HepG2 (cell line): ENCODE results near the gene TOMM20. TPM values are rescaled to one million over a fixed set of nuclear protein-coding genes. Genes with fewer than 3 reads are reported as not detected.

Experiments
- BHLHE40 ChIP-seq: IDR thresholded peaks from 2 replicates; pipeline ENCODE4 v1.6.1; 2011; ENCODE audit warnings: low read length, improper control_type of control experiment
- CBX5 ChIP-seq: sonication (generic); formaldehyde crosslinking; IDR thresholded peaks from 2 replicates; pipeline ENCODE4 v1.4.0; 2020; ENCODE audit warnings: missing genetic modification reagents, borderline replicate concordance
- CREB1 ChIP-seq, 2 experiments: fragments of 450-650 bp in 1 of 2; IDR thresholded peaks; 2 replicates each; pipeline ENCODE4 v1.6.1; 2016 to 2017; ENCODE audit warnings: control low read depth in 1 of 2, mild to moderate bottlenecking in 1 of 2, missing compliant biosample characterization in 1 of 2, missing genetic modification characterization in 1 of 2
- CREM ChIP-seq, 2 experiments: sonication (generic) in 1 of 2; formaldehyde crosslinking in 1 of 2; IDR thresholded peaks; 2 replicates each; pipeline versions ENCODE4 v1.4.0 to v1.6.1; 2016 to 2020; ENCODE audit warnings: antibody characterized with exemption in 1 of 2, mild to moderate bottlenecking in 1 of 2, missing genetic modification reagents in 1 of 2
- FIP1L1 ChIP-seq: fragments of 200-400 bp; formaldehyde crosslinking; IDR thresholded peaks from 2 replicates; pipeline ENCODE4 v1.6.1; 2018; ENCODE audit warnings: low read depth, mild to moderate bottlenecking, low read length, moderate library complexity, borderline replicate concordance; ENCODE audit not compliant: insufficient read depth
- FOXO1 ChIP-seq: sonication (generic); formaldehyde crosslinking; IDR thresholded peaks from 2 replicates; pipeline ENCODE4 v1.4.0; 2020; ENCODE audit warnings: missing genetic modification reagents
- HDAC1 ChIP-seq: sonication (generic); formaldehyde crosslinking; IDR thresholded peaks from 2 replicates; pipeline ENCODE4 v1.5.1; 2020; ENCODE audit warnings: mild to moderate bottlenecking, missing genetic modification reagents
- NONO ChIP-seq, 2 experiments: fragments of 450-650 bp in 1 of 2; sonication (generic) in 1 of 2; formaldehyde crosslinking in 1 of 2; IDR thresholded peaks in 1 of 2; conservative IDR thresholded peaks in 1 of 2; 2 replicates each; pipeline versions ENCODE4 v1.6.1 to v1.8.0; 2017 to 2022; ENCODE audit warnings: mild to moderate bottlenecking in 1 of 2, missing genetic modification reagents in 1 of 2, moderate library complexity in 1 of 2
- RAD21 ChIP-seq: fragments of 450-650 bp; formaldehyde crosslinking; IDR thresholded peaks from 2 replicates; pipeline ENCODE4 v1.5.0; 2020; ENCODE audit warnings: mild to moderate bottlenecking
- REPIN1 ChIP-seq: sonication (generic); formaldehyde crosslinking; IDR thresholded peaks from 2 replicates; pipeline ENCODE4 v1.8.0; 2022; ENCODE audit warnings: missing genetic modification reagents, low read depth, mild to moderate bottlenecking, borderline replicate concordance
- ZNF274 ChIP-seq: sonication (generic); formaldehyde crosslinking; IDR thresholded peaks from 2 replicates; pipeline ENCODE4 v1.5.1; 2020; ENCODE audit warnings: mild to moderate bottlenecking, missing genetic modification reagents
- ZNF598 ChIP-seq: sonication (generic); formaldehyde crosslinking; IDR thresholded peaks from 2 replicates; pipeline ENCODE4 v1.5.1; 2020; ENCODE audit warnings: mild to moderate bottlenecking, missing genetic modification reagents, borderline replicate concordance
- polyA plus RNA-seq, 8 experiments: library from polyadenylated mRNA; depleted of rRNA in 3 of 8; stranded (reverse) in 7 of 8; unstranded in 1 of 8; fragments of >200 nt; fragmentation: Illumina TruSeq in 4 of 8; extraction: Trizol in 4 of 8; gene quantifications; 2 replicates each; pipeline versions ENCODE4 v1.2.1 to v1.2.3, GENCODE V29; 2011 to 2016; ENCODE audit warnings: low read depth in 4 of 8, missing spikeins in 1 of 8, mixed read lengths in 1 of 8; ENCODE audit not compliant: insufficient read depth in 1 of 8
- total RNA-seq, 5 experiments: library from RNA; depleted of rRNA; stranded (reverse); fragments of >200 nt; fragmentation: Illumina TruSeq; extraction: Trizol; gene quantifications; 2 replicates each; pipeline ENCODE4 v1.2.3, GENCODE V29; 2016; ENCODE audit warnings: low read depth in 1 of 5
- TF ChIP-seq, protein P1 (sequence below): sonication (generic); formaldehyde crosslinking; IDR thresholded peaks from 2 replicates; pipeline ENCODE4 v1.5.1; 2020; ENCODE audit warnings: mild to moderate bottlenecking, missing genetic modification reagents, borderline replicate concordance
- TF ChIP-seq, protein P2 (sequence below): sonication (generic); formaldehyde crosslinking; IDR thresholded peaks from 2 replicates; pipeline ENCODE4 v1.5.0; 2020; ENCODE audit warnings: missing genetic modification reagents
- TF ChIP-seq, protein P3 (sequence below): sonication (generic); formaldehyde crosslinking; IDR thresholded peaks from 2 replicates; pipeline ENCODE4 v1.4.0; 2020; ENCODE audit warnings: mild to moderate bottlenecking, missing genetic modification reagents
- TF ChIP-seq, protein P4 (sequence below): sonication (generic); formaldehyde crosslinking; IDR thresholded peaks from 2 replicates; pipeline ENCODE4 v1.4.0; 2020; ENCODE audit warnings: missing genetic modification reagents

Gene TOMM20
- total and polyA plus RNA-seq, 2 of the 13 experiments (the other 11 are each of a cell fraction or from before 2014, with no cell fraction given), result 153 to 376 TPM

DNA sequence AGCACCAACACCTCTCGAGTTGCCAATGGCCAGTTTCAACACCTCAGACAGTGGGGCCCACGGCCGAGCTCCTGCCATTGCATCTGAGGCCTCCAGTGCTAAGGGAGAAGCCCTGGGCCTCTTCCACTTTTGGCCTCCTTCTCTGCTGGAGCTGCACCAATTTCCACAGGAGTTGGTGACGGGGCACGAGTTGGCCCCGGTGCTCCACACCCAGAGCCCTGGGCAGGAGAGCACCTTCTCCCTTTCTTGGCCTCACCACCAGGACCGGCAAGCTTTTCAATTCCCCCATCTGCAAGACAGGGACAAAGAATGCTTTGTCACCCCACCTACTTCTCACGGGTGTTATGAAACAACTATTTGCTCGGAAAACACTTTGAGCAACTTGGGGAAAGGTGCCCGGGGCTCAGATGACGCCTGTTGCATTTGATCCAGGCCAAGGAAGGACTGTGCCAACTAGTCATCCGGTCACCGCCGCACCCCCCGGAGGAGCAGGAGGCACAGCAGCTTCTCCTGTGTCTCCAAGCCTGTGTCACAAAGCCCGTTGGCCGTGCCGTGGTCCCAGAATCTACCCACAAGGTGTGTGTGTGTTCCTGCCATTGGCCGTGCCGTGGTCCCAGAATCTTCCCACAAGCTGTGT lies 55.2 kb downstream of the TOMM20 start (continued):
- TF ChIP-seq, protein P1, sequence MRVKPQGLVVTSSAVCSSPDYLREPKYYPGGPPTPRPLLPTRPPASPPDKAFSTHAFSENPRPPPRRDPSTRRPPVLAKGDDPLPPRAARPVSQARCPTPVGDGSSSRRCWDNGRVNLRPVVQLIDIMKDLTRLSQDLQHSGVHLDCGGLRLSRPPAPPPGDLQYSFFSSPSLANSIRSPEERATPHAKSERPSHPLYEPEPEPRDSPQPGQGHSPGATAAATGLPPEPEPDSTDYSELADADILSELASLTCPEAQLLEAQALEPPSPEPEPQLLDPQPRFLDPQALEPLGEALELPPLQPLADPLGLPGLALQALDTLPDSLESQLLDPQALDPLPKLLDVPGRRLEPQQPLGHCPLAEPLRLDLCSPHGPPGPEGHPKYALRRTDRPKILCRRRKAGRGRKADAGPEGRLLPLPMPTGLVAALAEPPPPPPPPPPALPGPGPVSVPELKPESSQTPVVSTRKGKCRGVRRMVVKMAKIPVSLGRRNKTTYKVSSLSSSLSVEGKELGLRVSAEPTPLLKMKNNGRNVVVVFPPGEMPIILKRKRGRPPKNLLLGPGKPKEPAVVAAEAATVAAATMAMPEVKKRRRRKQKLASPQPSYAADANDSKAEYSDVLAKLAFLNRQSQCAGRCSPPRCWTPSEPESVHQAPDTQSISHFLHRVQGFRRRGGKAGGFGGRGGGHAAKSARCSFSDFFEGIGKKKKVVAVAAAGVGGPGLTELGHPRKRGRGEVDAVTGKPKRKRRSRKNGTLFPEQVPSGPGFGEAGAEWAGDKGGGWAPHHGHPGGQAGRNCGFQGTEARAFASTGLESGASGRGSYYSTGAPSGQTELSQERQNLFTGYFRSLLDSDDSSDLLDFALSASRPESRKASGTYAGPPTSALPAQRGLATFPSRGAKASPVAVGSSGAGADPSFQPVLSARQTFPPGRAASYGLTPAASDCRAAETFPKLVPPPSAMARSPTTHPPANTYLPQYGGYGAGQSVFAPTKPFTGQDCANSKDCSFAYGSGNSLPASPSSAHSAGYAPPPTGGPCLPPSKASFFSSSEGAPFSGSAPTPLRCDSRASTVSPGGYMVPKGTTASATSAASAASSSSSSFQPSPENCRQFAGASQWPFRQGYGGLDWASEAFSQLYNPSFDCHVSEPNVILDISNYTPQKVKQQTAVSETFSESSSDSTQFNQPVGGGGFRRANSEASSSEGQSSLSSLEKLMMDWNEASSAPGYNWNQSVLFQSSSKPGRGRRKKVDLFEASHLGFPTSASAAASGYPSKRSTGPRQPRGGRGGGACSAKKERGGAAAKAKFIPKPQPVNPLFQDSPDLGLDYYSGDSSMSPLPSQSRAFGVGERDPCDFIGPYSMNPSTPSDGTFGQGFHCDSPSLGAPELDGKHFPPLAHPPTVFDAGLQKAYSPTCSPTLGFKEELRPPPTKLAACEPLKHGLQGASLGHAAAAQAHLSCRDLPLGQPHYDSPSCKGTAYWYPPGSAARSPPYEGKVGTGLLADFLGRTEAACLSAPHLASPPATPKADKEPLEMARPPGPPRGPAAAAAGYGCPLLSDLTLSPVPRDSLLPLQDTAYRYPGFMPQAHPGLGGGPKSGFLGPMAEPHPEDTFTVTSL, result peak; percentile 55; the same call in 1 of the 2 replicates
- TF ChIP-seq RAD21 (CRISPR knock-in tag) (peak; percentile 41; the same call in 1 of the 2 replicates), FOXO1 (CRISPR knock-in tag) (peak; percentile 91), CREM (IDR thresholded peaks at IDR 0.05) (peak; percentile 85), CREM (CRISPR knock-in tag; IDR thresholded peaks at IDR 0.05) (no peak), ZNF598 (CRISPR knock-in tag) (peak; percentile 82; the same call in 1 of the 2 replicates), BHLHE40 (peak; percentile 37; the same call in 1 of the 2 replicates), FIP1L1 (0 out of 2 replicates have a peak, but pooled peaks have one; percentile 28), CREB1 (IDR thresholded peaks at IDR 0.05) (0 out of 2 replicates have a peak, but pooled peaks have one; percentile 48), CREB1 (CRISPR knock-in tag; IDR thresholded peaks at IDR 0.05) (peak; percentile 63; the same call in 1 of the 2 replicates), CBX5 (CRISPR knock-in tag) (peak; percentile 37; the same call in 1 of the 2 replicates), HDAC1 (CRISPR knock-in tag) (peak; percentile 88), ZNF274 (CRISPR knock-in tag) (peak; percentile 95), REPIN1 (CRISPR knock-in tag) (peak; percentile 92), NONO (IDR thresholded peaks at IDR 0.05) (no peak), NONO (CRISPR knock-in tag; conservative IDR thresholded peaks at IDR 0.05) (peak; percentile 83; the same call in 1 of the 2 replicates)
- TF ChIP-seq, protein P2, sequence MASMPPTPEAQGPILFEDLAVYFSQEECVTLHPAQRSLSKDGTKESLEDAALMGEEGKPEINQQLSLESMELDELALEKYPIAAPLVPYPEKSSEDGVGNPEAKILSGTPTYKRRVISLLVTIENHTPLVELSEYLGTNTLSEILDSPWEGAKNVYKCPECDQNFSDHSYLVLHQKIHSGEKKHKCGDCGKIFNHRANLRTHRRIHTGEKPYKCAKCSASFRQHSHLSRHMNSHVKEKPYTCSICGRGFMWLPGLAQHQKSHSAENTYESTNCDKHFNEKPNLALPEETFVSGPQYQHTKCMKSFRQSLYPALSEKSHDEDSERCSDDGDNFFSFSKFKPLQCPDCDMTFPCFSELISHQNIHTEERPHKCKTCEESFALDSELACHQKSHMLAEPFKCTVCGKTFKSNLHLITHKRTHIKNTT (CRISPR knock-in tag), result no peak
- TF ChIP-seq, protein P3, sequence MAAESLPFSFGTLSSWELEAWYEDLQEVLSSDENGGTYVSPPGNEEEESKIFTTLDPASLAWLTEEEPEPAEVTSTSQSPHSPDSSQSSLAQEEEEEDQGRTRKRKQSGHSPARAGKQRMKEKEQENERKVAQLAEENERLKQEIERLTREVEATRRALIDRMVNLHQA (CRISPR knock-in tag), result no peak
- TF ChIP-seq, protein P4, sequence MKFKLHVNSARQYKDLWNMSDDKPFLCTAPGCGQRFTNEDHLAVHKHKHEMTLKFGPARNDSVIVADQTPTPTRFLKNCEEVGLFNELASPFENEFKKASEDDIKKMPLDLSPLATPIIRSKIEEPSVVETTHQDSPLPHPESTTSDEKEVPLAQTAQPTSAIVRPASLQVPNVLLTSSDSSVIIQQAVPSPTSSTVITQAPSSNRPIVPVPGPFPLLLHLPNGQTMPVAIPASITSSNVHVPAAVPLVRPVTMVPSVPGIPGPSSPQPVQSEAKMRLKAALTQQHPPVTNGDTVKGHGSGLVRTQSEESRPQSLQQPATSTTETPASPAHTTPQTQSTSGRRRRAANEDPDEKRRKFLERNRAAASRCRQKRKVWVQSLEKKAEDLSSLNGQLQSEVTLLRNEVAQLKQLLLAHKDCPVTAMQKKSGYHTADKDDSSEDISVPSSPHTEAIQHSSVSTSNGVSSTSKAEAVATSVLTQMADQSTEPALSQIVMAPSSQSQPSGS (CRISPR knock-in tag), result peak; percentile 94
